Iris pigment epithelial cell (primary cell): ENCODE results near the gene TFAP2B.

Experiments
- DNase-seq: peaks from one replicate; pipeline ENCODE4 v3.0.0-alpha.2; 2011; ENCODE audit warnings: low read depth

The TFAP2B gene

DNA sequence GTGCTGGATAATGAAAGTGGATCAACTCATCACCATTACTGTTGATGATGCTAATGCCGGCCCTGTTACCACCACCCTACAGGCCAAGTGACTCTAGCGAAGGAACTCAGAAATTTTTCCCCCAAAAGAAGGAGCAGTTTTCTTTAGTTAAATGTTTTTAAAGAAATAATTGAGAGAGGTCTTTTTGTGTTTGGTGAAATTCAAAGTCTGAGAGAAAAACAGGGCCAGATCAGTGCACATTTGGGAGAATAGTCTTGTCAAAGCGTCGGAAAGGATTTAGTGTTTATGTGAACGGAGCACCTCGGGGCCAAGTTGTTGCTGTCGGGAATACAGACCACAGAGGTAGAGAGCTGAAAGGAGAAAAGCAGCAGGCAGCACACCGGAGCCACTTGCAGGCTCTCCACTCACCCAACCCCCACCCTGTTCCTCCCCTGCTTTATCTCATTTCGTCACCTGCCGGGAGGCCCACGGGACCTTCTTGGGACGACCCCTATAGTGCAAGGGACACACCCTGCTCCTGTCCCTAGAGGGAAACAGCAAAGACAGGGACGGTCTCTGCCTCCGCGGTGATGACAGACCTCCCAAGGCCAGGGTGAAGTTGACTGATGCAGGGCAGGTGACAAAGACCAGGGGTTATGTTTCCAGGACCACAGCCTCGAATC is 6.8 kb downstream of the TFAP2B start:
- DNase-seq, result no peak

DNA sequence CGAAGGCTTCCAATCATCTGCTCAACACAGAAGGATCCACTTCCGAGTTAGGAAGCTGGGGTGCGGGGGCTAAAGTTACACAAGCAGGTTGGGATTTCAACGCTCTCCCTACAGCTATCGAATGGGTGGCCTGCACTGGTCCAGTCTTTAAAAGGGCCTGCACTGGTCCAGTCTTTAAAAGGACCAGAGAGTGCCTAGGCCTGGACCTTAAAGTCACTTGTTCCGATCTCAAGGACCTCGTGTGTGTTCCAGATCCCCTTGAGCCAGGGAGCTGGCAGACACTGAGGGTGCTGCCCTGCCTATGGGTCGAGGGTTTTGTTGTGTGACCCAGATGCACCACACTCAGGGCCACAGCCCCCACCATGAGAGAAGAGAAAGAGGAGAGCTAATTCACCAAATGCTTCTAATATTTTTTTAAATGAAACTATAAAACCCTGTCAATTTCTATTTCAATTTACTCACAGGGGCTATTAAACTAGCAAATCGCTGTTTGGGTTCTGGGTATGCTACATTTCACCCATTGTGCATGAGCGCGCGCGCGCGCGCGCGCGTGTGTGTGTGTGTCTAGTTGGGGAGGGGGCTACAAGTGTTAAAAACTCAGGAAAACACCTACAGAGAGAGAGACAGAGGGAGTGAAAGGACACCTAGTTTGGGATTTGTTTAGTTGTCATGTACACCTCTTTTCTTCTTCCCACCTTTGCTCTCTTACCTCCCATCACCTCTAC is 7.5 kb downstream of the TFAP2B start:
- peak; percentile 13 for DNase-seq

DNA sequence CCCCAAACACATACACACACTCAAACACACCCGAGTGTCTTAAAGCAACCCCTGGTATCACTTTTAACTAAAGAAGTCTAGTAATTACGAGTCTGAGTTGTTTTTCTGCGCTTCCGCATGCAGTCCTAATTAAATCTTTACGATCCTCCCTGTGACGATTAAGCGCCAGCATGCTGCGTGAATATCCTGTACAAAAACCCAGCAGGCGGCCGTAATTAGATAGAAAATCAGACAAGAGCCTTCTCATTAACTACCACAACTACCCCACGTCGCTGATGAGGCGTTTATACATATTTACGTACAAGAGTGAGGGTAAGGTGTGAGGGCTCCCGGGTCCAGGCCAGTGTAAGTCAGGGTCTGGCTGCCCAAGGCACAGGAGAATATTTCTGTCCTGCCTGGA is 8.1 kb downstream of the TFAP2B start:
- no peak for DNase-seq

DNA sequence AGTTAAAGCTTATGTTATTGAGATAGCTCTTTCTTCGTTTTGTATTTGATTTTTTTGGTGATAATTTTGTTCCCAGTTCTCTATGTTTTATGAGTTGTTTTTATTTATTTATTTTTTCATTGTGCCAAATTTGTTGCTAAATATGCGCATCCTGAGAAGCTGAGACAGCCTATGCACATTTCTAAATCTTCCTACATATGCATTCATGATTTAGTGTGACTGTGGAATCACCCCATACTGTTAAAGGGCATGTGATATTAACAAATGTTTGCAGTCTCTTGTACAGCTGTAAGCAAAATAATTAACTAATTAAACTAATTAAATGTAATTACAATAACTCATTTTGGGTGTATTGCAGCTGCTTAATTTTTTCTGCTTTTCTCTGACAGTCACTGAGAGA is 10.4 kb downstream of the TFAP2B start:
- DNase-seq, result no peak

DNA sequence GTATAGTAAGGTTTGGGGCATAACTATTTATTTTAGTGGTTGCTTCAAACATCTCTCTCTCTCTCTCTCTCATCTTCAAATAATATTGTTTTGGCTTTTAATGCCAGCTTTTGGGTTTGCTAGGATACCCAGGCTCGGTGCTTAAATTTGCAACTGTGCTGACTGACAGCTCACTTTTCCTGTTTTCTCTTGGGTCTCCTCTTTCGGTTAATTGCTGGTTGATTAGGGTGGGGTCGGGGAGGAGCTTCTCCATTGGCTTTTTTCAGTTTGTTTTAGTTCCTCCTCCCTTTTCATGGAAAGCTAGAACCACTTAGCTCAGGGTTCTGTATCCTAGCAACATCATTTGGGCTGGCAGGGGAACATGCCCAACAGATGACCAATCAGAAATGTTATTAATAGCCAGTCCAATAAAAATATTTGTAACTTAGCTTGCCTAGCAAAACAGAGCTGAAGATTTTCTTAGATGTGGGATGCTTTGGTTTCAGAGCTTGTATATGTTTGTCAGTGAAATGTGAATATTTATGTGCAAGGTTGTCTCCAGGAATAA is 11.3 kb downstream of the TFAP2B start:
- DNase-seq, result peak; percentile 43

DNA sequence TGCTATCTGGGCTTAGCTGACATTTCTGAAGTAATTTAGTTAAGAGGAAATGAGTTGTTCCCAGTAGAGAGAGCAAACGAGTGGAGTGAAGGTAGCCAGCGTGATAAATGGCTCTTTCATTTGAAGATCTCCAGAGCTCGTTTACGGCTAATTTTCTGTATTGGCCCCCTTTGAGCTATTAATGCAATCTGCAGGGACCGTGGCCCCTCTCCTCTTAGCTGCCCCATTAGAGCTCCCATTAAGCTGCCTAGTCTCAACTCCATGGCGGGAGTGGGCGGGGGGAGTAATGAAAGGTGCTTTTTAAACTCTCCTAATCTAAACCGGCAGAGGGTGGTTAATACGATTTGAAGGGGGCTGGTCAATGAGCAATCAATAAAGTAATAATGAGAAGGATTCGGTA is 12.5 kb downstream of the TFAP2B start:
- DNase-seq, result no peak

DNA sequence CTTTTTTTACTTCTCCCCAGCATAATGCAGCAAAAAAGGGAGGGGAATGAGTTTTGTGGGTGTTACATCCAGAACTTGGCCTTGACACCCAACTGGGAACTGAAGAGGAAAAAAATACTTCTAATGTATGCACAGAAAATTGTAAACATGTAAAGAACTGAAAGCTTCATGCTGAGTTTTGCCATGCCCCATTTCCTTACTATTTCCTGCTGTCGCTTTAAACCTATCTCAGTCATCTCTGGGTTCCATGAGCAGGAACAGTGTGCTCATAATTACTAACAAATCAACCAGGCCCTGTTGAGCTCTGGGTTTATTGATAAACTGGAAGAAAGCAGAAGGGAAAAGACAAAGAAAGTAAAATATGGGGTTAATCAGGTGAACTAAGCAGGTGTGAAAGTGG is 14.2 kb downstream of the TFAP2B start:
- DNase-seq, result no peak

DNA sequence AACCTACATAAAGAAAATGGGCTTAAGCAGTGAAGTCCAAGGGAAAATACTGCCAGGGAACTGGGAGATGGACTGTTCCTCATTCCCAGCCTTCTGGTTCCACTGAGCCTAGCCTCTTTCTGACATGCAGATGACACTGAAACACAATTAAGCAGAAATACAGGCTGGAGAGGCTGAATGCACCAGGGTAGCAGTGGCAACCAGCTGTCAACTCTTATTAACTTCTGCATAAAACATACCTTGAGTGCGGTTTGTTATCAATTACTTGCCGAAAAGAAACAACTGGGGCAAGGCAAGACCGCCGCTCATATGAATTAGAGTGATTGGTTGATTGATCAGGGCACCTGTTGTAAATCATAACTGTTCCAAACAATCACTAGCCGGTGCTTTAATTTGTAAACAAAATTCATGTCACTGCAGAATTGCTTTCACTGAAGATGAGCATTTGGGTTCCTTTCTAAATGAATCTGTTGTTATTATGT is 16.3 kb downstream of the TFAP2B start:
- DNase-seq, result no peak

DNA sequence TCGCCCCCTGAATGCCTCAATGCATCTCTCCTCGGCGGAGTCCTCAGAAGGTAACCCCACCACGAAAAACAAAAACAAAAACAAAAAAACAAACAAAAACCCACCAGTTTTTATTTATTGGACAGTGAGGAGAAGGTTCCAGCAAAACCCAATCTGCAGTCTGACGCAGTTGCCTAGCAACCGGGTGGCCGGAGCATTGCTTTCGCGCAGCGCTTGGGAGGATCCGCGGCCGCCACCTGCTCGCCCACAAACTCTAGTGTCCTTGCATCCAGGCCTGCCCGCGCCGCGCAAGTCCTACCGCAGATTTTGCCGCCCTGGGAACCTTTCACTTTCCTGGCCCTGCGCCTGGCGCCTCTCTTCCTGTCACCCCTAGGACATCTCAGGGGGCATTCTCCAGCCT is 17.6 kb downstream of the TFAP2B start:
- DNase-seq, result no peak

DNA sequence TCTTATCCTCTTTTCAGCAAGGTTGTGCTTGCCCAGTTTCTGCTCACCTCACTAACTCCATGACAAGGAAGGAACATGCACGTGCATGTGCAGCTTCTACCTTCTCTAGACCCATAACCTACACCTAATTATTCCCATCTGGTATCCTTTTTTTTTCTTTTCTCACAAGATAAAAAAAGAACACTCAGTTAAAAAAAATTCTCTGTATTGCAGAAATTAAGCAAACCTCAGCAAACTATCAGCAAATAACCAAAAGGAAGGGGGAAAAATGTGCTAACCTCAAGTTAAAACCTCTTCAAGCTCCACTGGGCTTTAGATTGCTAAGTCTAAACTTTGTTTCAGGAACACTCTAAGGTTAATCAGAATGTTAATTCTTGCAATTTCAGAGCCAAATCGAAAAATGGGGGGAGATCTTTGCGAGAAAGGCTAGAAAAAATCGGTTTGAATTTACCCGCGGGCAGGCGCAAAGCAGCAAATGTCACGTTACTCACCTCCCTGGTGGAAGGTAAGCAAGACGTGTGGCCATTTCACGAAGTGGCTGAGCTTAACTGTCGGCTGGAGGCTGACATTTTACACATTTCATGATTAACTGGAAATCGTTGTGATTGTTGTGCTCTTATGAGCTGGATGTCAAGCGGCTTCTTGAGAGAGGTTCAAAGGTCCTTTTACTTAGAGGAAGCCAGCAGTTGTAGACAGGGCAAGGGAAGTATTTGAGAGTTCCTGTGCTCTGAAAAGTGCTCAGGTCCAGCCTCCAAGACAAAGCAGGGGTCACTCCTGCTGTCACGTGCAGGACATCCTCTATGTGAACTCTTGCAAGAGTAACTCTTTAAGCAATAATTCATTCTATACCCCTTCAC is 19.1 kb downstream of the TFAP2B start:
- no peak for DNase-seq

DNA sequence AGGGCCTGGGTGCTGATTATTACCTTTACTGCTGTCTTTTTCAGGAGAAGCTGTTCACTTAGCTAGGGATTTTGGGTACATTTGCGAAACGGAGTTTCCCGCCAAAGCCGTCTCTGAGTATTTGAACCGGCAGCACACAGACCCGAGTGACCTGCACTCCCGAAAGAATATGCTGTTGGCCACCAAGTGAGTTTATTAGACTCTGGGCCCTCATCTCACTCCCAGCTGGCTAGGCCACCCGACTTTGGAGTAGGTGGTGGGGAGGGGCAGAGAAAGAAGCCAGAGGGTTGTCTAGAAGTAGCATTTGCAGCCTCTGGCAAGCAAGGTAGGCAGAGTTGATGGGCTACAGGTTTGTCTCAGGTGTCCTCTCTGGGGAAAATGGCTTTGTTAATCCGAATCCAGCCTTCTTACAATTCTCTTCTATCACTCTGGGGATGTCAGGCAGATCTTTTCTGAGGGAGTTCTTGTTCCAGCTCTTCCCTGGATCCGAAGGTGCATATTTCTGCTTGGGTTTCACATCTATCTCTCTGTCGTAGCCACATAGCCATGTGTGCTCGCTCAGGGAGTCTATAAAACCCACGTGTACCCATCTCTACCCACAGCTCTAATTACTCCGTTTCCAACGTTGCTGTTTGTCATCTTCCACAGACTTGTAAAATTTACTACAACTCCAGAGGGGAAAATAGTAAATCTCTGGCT is 21.6 kb downstream of the TFAP2B start:
- no peak for DNase-seq

DNA sequence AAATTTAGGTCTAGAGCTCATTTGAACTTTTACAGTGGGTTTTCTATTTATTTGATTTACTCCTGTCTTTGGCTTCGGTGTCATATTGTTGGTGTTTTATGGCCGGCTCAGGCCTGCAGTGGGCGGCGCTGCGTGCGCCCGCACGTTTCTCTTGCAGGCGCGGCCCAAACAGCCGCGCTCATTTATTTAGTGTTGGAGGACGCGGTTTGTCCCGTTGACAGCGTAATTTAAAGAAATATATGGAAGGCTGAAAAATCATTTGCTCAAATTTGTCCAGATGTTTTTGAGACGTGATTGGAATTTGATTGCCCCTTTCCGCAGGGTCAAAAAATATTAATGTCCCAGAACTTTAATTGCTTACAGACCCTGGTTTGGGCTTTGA is 22.1 kb downstream of the TFAP2B start:
- DNase-seq, result no peak

DNA sequence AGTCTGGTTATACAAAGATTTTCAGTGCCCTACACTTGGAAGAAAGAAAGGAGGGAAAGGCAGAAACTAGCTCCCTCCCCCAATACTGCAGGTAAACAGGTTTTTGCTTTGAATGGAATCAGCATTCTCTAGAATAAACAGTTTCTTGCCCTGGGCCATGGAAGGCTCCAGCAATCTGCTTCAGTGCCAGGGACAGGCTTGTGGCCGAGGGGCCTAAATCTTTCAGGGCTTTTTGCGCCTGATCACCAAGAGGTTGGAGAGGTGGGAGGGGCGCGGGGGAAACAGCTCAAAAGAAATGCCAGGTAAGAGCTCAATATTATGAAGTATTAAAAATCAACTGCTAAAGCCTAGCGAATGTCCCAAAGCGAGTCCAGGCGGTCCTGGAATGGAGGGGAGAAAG is 23.8 kb downstream of the TFAP2B start:
- DNase-seq, result no peak

DNA sequence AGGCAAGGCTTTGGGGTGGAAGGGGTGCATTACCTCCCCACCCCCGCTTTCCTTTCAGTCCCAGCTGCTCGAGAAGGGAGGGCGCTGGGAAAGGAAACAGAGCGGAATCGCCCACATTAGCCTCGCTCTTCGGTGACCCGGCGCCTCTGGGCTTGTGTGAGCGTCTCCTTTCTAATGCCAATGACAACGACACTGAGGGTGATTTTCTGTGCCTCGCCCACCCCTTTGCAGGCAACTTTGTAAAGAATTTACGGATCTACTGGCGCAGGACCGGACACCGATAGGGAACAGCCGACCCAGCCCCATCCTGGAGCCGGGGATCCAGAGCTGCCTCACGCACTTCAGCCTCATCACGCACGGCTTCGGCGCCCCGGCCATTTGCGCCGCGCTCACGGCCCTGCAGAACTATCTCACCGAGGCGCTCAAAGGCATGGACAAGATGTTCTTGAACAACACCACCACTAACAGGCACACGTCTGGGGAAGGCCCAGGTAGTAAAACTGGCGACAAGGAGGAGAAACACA is 24.3 kb downstream of the TFAP2B start:
- peak; percentile 21 for DNase-seq

DNA sequence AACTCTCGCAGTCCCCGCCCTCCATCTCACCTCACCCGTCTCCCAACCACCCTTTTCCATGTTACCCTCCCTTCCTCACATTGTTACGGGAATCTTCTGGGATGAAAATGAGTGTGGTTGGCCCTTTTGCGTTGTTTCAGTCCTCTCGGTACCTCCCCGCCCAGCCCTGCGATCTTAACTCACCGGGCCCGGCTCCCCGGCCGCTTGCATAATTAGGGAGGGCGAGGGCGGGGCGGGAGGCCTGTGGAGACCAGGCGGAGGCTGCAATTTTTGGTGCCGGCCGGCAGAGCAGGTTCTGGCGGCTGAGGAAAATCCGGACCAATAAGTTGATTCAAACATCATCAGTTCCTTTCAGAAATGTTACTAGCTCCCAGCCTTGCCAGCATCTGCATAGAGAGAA is 25.2 kb downstream of the TFAP2B start:
- DNase-seq, result peak; percentile 46

DNA sequence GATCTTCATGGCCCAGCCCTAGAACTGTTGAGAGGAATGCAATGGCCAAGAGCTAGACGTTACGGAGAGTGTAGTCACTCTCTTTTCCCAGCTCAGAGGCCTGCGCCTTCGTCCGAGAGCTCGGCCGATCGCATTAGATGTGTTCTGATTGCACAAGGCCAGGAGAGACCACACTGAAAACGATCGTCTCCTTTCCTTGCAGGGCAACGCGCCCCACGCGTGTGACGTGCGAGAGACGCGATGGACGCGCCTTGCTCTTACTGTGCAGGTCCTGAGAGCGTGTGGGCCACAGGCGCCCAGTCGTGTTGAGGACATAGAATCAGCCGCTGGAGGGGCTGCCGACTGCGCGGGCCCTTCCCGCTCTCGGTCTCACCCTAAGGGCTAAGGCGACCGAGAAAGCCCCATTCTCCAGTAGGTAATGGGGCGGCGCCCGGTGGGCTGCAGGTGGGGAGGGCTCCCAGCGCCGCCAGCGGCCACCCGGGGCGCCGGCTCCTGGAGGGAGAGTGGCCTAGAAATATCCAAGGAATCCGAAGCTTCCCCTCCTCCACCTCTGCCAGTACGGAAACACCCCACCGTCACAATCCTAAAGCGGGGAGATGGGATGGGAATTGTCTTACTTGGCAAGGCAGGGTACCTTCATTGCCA is 26.9 kb downstream of the TFAP2B start:
- peak; percentile 30 for DNase-seq

DNA sequence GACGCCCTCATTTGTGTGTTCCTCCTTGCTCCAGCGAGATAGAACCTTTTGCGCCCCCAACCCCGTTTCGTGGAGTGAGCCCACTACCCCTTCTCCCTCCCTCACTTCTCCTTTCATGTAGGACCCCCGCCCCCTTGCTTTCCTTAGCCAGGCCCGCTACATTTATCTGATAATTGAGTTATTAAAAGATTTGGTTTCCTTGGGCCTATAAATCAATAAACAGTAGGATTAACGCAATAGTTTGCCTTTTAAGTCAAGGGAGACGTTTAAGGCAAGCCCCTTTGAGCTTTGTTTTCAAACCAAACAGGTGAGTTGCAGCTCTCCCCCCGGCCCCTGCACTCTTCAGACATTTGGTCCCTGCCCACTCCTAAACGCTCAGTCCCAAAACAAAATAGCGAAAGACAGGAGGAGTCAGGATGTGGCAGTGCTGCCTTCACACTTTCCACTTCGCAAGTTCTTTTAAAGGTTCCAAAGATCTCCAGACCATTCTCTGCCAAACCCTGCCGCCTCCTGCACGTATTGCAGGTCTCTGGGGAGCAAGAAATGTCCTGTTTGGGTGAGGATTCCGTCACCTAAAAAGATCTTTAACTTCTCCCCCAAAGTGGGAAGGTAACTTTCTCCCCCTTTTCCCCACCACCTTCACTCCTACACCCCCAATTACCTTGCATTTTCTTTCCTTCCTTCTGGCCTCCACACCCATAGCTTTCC is 27.6 kb downstream of the TFAP2B start:
- peak; percentile 20 for DNase-seq

DNA sequence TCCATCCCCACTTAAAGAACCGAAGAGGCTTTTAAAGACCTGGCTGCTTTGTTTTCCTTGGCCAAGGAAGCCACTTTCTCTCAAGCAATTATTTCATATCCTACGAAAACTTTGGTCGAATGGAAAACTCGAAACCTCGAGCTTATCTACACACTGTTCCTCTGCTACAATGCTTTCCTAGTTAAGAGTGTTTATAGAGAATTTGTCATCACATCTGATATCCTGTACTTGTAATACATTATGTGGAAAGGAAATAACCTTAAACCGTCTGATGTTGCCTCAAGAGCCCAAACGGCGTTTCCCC is 28.1 kb downstream of the TFAP2B start:
- peak; percentile 54 for DNase-seq

DNA sequence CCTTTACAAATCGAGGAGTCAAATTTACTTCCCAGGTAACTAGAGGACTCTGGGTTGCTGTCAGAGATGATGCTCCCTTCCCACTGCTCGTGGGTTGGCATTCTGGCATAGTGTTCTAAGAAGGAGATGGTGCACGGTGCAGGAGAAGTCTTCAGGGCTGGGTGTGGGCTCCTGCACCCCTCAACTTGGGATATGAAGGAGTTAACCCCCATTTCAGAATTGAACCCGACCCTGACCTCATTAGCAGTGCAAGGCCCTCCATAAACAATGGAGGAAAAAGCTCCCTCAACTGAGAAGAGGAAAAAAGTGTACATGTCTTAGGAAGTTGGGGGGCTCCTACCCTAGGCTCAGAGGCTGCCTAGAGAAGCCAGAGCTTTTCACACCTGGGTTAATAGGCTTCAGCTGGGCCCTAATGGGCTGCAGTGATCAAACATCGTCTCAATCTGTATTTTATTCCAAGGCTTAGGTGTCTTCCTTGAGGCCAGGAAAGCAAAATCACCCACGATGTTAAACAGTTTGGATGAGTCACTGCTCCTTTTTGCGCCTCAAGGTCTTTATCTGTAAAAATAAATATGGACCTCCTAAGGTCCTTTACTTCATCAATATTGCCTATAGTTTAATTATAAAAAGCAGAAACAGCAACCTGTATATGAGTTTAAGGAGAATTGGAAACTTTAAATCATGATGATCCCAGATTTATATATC is 29.4 kb downstream of the TFAP2B start:
- DNase-seq, result peak; percentile 50
